Cerebellar cortex (tissue), 1 donor: ENCODE data around the gene CNTLN.
A peak's percentile ranks its signal among the peaks of the same experiment; 100 is the strongest.
"Not testable (repeated sequence)": the region's sequence is repeated elsewhere in the genome, so short reads cannot be mapped to it uniquely, and the experiment has no call there.

Experiments used
- DNase-seq: peaks from one replicate; pipeline ENCODE4 v3.0.0-alpha.2; 2015; ENCODE audit warnings: low spot score

Gene CNTLN

DNA sequence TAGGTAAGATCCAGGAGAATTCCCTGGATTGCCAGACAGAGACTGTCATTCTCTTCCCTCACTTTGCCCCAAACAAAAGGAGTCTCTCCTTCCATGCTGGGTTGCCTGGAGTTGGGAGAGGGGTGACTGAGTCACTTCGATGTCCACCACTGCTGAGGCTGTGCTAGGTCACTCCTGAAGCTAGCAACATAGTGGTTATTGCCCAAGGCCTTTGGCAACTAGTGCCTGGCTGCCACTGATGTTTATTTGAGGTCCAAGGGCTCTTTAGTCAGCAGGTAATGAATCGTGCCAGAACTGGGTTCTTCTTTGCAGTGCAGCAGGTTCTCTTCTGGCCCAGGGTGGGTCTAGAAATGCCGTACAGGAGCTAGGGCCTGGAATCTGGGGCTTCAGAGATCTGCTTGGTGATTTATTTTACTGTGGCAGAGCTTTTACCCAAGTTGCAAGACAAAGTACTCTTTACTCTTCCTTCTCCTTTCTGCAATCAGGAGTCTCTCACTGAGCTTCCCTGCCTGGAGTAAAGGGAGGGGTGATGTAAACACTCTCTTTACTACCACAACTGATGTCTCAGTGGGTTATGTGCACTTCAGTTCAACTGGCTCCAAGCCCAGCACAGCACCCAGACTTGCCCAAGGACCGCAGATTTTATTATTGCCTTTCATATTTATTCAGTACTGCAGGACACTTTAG lies 288.3 kb downstream of the CNTLN start:
- DNase-seq = no peak

DNA sequence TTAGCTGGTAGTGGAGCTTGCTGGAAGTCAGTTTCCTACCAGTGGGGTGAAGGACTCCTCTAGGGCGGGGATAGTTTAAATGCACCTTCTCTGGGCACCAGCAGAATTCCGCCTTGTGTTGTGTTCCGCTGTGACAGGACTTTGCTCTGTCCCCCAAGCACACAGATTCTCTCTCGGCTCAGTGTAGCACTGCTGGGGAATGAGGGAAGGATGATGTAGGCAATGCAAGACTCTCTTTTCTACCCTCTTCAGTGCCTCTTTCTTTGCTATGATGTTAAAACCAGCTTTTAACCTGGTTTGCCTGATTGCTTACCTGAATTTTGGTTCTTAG lies 288.8 kb downstream of the CNTLN start:
- DNase-seq = no peak

DNA sequence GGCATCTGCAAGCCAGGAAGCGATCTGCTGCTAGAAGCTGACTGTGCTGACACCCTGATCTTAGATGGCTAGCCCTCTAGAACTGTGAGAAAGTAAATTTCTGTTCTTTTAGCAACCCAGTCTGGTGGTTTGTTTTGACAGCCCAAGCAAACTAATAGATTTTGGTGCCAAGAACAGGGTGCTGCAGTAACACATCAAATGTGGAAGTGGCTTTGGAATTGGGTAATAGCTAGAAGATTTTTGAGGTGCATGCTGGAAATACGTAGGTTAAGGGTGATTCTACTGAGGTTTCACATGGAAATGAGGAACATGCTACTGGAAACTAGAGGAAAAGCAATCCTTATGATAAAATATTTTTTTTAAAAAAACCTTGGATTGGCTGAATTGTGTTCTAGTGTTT lies 290.5 kb downstream of the CNTLN start:
- no peak for DNase-seq

DNA sequence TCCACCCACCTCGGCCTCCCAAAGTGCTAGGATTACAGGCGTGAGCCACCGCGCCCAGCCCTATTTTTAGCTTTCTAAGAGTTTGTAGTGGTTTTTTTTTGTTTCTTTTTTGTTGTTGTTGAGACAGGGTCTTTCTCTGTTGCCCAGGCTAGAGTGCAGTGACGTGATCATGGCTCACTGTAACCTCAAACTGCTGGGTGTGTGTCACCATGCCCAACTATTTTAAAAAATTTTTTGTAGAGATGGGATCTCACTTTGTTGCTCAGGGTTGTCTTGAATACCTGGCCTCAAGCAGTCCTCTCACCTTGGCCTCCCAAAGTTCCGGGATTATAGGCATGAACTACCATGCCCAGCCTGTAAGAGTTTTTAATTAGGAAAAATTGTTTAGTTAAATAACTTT lies 298.7 kb downstream of the CNTLN start:
- no peak for DNase-seq

DNA sequence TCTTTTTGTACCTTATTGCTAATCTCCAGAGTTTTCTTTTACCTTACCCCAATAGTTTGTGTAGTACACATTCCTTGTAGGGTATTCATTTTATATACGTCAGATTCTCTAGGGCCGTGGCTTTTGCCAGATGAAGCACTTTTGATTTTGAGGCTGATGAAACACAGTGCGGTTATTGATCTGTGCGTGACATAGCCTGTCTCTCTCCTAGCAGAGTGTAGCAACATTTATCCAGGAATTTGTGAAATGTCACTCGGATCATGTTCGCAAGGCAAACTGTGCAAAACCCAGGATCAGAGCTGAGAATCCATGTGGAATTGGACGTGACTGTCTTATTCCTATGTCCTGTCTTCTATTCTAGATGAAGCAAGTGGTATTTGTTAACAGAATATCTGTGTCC lies 302.0 kb downstream of the CNTLN start:
- DNase-seq = no peak

DNA sequence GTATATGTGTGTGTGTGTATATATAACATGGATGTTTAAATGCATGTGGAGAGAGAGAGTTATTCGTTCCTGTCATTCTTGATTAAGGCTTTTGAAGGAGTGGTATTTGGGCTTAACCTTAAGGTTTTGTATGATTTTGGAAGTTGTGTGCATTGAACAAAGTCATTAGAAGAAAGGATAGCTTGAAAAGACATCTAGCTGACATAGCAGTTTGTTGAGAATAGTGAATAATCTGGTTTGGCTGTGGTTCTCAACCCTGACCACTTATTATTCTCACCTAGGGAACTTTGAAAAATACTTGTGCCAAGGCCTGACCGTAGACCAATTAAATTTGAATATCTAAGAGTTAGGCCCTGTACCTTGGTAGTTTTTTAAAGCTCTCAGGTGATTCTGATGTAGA lies 303.0 kb downstream of the CNTLN start:
- DNase-seq = no peak

DNA sequence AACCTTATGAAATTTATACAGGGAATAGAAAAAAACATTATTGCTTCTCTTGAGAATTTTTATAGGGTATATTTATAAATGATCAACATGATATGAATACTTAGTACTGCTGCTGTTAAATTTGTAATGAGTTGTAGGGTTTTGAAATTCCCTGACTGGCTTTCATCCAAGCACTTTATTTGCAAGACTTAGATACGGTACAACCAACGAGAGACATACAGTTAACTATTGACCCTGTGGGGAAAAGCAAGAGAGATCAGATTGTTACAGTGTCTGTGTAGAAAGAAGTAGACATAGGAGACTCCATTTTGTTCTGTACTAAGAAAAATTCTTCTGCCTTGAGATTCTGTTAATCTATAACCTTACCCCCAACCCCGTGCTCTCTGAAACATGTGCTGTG lies 310.3 kb downstream of the CNTLN start:
- not testable (repeated sequence) for DNase-seq

DNA sequence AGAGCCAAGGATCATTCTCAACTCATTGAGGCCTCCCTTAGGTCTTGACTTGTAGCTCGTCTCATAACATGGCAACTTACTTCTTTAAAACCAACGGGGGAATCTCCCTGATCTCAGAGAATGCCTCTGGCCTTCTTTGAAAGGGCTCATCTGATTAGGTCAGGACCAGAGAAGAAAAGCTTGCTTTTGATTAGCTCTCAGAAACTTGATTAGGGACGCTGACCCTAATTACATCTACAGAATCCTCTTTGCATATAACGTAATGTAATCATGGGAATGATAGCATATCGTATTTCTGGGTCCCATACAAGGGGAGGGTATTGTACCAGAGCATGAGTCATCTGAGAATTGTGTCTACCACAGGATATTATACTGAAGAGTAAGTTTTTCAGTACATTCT lies 318.9 kb downstream of the CNTLN start:
- no peak for DNase-seq

DNA sequence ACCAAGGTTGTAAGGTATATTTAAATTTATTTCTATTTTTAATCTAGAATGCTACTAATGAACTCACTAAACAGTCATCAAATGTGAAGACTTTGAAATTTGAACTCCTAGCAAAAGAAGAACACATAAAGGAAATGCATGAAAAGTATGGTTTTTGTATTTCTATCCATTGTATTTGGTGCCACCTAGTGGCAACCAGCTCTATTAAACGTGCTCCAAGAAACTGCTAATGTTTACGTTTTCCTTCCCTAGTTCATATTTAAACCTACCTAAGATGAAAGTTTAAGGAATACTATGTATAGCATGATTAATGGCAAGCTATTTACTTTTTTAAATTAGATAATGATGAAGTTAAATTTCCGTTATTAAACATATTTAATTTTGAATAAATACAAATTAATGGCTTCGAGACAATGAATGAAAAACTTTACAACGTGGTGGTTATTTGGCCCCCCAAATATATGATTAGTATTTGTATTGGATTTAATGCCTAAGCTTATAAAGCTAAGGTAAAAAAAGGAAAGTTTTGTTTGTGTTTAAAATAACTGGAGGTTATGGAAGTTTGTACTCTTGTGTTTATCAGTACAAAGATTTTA lies 328.1 kb downstream of the CNTLN start:
- DNase-seq = peak; percentile 78

DNA sequence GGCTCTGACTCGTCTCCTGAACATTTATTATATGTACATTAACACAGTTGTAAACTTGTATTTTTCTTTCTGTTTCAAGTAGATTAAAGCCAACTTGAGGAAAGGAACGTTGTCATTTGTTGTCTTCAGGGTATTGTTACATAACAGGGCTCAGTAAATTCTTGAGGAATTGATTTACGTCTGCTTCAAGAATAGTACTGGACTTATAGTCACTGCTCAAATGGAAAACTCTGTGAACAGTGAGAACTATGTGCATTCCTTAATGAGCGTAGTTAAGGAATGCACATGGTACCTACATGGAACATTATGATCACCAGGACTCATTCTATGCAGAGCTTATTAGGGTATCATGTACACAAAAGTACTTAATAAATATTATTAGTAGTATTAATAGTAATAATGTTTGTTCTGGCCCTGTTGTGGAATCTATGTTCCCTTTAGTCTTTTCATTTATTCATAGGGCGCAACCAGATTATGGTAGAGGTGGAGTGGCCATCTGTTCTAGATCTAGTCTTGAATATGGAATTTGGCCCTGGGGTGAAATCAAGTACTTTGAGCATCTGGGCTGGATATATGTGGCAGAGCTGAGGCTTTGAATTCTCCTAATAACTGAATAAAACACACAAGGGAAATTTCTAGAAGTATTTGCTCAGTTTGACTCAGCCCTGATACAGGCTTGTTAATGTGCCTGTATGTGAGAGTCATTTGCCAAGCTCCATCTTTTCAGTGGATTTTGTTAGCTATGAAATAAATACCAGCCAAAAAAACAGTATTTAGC lies 335.4 kb downstream of the CNTLN start:
- no peak for DNase-seq

DNA sequence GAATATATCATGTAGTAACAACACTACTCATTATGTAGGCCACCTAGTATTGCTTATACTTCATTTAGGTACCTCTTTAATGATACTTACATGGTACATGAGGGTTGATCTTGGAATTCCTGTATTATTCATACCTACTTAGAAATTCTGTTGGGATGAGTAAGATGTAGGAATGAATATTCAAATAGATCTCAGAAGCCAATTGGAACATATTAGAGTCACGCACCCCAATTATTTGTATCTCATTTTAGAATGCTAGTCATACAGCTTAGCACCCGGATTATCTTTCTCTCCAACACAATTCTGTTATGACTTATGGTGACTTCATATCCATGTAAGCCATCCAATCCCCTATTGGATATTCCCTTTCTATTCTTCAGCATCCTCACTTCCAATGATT lies 337.3 kb downstream of the CNTLN start:
- DNase-seq = no peak

DNA sequence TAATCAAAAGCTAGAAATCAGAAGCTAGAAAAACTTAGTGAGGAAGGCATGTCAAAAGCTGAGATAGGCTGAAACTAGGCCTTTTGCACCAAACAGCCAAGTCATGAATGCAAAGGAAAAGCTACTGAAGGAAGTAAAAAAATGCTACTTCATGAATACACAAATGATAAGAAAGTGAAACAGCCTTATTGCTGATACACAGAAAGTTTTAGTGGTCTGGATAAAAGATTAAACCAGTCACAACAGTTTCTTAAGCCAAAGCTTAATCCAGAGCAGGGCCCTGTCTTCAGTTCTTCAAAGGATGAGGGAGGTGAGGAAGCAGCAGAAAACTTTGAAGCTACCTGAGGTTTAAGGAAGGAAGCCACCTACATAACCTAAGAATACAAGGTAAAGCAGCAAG lies 341.6 kb downstream of the CNTLN start:
- DNase-seq = no peak

DNA sequence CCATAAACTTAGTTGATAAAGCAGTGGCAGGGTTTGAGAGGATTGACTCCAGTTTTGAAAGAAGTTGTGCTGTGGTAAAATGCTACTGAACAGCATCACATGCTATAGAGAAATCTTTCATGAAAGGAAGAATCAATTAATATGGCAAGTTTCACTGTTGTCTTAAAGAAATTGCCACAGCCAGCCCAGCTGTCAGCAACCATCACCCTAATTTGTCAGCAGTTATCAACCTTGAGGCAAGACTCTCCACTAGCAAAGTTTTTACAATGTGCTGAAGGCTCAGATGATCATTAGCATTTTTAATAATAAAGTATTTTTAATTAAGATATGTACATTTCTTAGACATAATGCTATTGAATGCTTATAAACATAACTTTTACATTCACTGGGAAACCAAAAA lies 343.0 kb downstream of the CNTLN start:
- DNase-seq = no peak

DNA sequence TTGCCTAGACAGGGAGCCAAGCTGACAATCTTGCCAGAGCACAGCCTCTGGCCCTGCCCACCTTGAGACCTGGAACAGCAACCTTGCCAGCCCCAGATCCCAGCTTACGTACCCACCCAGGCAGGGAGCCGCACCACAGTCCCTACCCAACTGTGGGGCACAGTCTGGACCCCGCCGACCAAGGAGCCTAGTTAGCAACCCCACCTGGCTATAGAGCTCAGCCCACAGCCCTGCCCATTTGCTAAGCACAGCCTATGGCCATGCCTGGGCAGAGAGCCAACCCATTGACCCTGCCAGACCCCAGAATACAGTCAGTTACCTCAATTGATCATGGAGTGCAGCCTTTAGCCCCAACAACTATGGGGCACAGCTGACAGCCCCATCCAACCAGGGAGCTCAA lies 346.1 kb downstream of the CNTLN start:
- DNase-seq = no peak

DNA sequence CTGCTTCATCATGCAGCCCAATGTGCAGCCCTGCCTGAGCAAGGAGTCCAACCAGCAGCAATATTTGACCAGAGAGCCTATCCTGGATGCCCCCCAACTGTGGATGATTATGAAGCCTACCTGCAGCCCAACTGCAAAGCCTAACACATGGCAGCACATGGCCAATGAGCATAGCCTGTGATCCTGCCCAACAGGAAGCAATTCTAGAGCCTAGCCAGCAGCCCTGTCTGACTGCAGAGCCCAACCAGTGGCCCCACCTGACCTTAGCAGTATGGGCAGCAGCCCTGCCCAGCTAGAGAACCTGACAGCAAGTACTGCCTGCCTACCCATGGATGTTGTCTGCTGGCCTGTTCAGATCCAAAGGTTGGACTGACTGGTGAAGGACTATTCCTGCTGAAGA lies 346.7 kb downstream of the CNTLN start:
- DNase-seq = no peak

DNA sequence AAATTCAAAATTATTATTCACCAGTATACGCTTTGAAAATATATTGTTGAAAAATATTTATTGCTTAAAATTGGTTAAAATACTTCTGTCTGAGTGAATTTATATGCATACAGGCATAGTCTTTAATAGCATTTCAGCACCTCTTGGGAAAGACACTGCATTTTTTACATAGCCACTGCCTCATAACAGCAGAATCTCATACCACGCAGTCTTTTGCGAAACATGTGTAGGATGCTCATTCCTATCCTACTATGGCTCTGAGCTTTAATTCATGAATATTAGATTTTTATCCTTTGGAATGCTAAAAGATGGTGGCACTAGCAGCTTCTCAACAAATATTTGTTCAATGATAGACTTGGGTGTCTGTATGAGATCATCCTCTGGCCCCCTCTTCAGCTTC lies 350.1 kb downstream of the CNTLN start:
- DNase-seq = no peak

DNA sequence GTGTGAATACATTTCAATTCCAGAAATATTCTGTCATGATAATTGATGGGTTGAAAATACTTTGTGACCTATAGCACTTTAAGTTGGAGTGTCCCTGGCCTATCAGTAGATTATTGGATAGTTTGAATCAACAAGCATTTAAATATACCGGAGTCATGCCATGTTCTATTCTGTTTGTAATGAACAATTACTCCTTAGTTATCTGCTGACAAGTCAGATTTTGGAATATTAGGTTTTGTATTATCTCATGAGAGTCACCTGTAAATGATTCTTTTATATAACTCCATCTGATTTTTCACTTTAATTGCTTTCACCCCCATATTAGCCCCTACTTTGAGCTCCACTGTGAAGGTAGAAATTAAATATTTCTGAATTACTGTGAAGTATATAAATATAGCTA lies 351.6 kb downstream of the CNTLN start:
- no peak for DNase-seq

DNA sequence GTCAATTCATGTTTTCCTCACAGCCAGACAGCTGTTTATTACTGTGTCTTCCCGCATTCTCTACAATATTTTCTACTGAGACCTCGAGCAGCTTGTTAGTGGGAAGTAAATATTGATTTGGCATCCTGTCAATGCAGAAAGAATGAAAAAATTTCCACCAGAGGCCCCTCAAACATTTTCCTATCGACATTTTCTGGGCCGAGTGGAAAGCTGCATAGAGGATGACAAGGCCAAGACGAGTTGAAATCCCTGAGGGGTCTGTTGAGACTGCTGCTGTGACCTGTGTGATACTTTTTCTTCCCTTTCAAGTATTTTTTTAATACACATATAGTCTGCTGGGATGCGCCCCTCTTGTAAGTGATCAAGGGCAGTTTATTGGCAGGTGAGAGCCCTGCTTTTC lies 352.6 kb downstream of the CNTLN start:
- no peak for DNase-seq

DNA sequence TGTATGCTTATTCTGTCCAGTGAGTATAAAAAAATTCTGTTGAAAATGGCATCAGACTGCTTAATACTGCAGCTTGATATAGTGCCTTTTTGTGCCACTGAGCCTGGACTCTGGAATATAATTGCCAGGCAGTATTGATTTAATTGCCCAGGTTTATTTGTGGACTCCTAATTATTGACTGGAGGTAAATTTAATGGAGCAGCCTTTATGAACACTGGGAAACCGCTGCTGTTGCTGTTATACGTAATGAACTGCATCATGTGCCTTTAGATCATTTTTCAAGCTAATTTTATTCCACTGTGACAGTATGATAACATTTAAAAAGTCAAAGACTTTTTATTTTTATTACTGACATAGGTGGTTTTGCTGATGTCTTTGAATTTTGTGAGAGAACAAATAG lies 353.8 kb downstream of the CNTLN start:
- DNase-seq = no peak

DNA sequence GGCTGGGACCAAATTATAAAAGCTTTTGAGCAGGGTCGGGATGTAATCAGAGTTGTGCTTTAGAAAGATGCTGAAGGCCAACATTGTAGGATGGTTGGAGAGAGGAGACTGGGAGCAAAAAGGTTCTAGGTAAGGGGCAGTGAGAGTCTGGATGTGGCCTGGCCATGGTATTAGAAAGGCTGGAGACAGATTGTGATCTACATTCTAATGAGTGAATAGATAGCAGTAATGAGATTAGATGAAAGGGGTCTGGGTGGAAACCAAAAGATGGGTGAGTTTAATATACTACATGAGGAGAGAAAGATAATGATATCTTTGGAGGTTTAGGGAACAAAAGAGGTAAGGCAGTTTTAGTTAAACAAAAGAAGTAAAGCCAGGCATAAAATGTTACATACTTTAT lies 355.3 kb downstream of the CNTLN start:
- no peak for DNase-seq

DNA sequence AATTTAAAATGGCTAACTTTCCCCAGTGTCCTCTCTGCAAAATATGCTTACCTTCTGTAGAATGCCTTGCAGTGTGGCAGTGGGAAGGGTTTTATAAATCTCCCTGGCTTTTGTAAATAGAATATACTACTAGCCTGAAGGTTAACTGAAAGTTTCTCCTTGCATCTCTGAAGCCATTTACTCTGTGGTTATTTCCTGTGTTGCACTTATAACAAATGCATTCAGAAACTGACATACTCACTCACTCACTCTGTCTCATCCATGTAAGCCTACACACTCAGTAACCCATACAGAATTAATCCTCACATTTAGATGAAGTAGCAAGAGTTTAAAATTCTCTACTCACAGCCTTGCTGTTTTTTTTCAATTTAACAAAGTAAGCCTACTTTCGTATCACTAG lies 356.9 kb downstream of the CNTLN start:
- DNase-seq = no peak

DNA sequence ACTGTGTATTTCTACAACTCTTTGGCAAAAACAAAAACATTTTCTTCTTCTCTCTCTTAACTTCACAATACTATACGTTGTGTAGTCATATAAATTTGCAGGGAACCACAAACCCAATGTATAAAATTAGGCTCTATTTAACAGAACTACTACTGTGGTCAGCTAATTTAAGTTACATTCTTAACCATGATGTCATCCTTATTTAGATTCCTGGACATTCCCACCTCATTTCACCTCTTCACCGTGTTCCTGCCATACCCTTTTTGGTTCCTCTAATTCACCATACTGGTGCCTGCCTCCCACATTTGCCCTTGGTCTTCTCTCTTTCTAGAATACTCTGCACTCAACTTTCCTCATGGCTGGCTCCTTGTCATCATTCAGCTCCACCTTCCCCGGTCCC lies 368.4 kb downstream of the CNTLN start:
- no peak for DNase-seq

DNA sequence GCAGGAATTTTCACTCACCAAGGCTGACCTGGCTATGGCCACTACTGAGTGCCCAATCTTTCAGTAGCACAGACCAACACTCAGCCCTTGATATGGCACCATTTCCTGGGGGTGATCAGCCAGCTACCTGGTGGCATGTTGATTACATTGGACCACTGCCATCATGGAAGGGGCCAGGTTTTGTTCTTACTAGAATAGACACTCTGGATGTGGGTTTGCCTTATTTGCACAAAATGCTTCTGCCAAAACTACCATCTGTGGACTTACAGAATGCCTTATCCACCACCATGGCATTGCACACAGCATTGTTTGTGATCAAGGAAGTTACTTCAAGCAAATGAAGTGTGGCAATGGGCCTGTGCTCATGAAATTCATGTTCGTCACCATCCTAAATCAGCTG lies 374.3 kb downstream of the CNTLN start:
- DNase-seq = peak; percentile 99

DNA sequence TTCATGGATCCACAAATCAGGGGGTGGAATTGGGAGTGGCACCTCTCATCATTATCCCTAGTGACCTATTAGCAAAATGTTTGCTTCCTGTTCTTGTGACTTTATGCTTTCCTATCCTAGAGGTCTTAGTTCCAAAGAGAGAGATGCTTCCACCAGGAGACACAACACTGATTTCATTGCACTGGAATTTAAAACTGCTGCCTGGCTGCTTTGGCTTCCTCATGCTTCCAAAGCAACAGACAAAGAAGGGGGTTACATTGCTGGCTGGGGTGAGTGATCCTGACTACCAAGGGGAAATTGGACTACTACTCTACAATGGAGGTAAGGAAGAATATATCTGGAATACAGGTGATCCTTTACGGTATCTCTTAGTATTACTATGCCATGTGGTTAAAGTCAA lies 374.9 kb downstream of the CNTLN start:
- DNase-seq = no peak
